ENCODE results near the gene TNFAIP8L3. TPM values are rescaled to one million over a fixed set of nuclear protein-coding genes. Genes with fewer than 3 reads are reported as not detected.

Gene TNFAIP8L3
- total and polyA plus RNA-seq, 9 of the 15 experiments (the other 6 are each of a cell fraction or from before 2014, with no cell fraction given), result 0.13 TPM; not detected in 8

- Histone ChIP-seq H3K27ac (ENCODE audit: extremely low read depth, low read depth, low read length) (no peak overlapping the region), H4K20me1 (replicated peaks; ENCODE audit: control insufficient read depth, insufficient read depth, low read length) (no peaks in the 10 kb centered on the region), H3K4me2 (ENCODE audit: insufficient read depth, low read length) (peak overlapping the region; percentile 23; the same call in 1 of the 2 replicates), H3K27me3 (ENCODE audit: control insufficient read depth in 2 of 2, insufficient read depth in 2 of 2, low read length in 2 of 2) (0 out of 5 replicates have a peak, but pooled peaks cover 0 to 4% of the 10 kb centered on the region in 2 experiments), H3K79me2 (ENCODE audit: control insufficient read depth, insufficient read depth, low read length) (no peaks in the 10 kb centered on the region), H3K9me3 (replicated peaks; ENCODE audit: control insufficient read depth, insufficient read depth, low read depth, low read length) (no peaks in the 10 kb centered on the region), H3K9me1 (ENCODE audit: control insufficient read depth, insufficient read depth, low read length) (no peaks in the 10 kb centered on the region), H3K9ac (ENCODE audit: insufficient read depth in 1 of 2, low read depth in 2 of 2, low read length in 2 of 2) (peak overlapping the region in 1 of 2 experiments; percentile 36; a peak in 1 of 4 replicates), H3K4me3 (no peak overlapping the region), H3K36me3 (ENCODE audit: control insufficient read depth, insufficient read depth, low read length) (no peaks in the 10 kb centered on the region), H3K4me1 (replicated peaks in 1 of 2; ENCODE audit: control insufficient read depth in 2 of 2, insufficient read depth in 2 of 2, low read length in 2 of 2) (peaks cover 7 to 10% of the 10 kb centered on the region in 2 experiments), H2AFZ (ENCODE audit: low read depth, low read length) (0 out of 2 replicates have a peak overlapping the region, but pooled peaks have one; percentile 75)
- no peak for FAIRE-seq
- no peak for ATAC-seq
- in situ Hi-C loops (cut with MboI) (no loop called here), intact Hi-C loops (cut with micrococcal nuclease) (no loop called here)
- WGBS (ENCODE audit: insufficient coverage, low coverage, missing lambda C conversion rate), result 65% methylated on average over 12 of the region's 16 CpGs
- BruUV-seq (replicated peaks), result no TSS peak
- DNase-seq (ENCODE audit: extremely low read depth in 1 of 4, low spot score in 3 of 4), result no peak
- ChIA-PET POLR2A (interaction anchor here (1.1 kb wide), 1 partner anchor 8 kb away, joined by 3 read pairs; no protein-coding TSS in a partner anchor), CTCF (ENCODE audit: low intra/inter-chr PET ratio) (no interaction called here)
- TF ChIP-seq RCOR1 (IDR thresholded peaks at IDR 0.05; ENCODE audit: borderline replicate concordance in 1 of 2, low read depth in 2 of 2, low read length in 2 of 2), result no peak
- no peak for TF ChIP-seq ZBTB12 (CRISPR knock-in tag; IDR thresholded peaks at IDR 0.05)
- TF ChIP-seq ZNF561 (CRISPR knock-in tag; conservative IDR thresholded peaks at IDR 0.05), result no peak
- TF ChIP-seq MCM7 (IDR thresholded peaks at IDR 0.05), result no peak
- no peak for TF ChIP-seq IRF2 (CRISPR knock-in tag; IDR thresholded peaks at IDR 0.05)
- no peak for TF ChIP-seq PHB (CRISPR knock-in tag; IDR thresholded peaks at IDR 0.05)
- no peak for TF ChIP-seq HNRNPUL1 (IDR thresholded peaks at IDR 0.05; ENCODE audit: low read length)
- TF ChIP-seq BCLAF1 (IDR thresholded peaks at IDR 0.05; ENCODE audit: borderline replicate concordance in 1 of 2, control insufficient read depth in 1 of 2, low read depth in 2 of 2, low read length in 1 of 2), result no peak
- no peak for TF ChIP-seq ZNF589 (CRISPR knock-in tag; IDR thresholded peaks at IDR 0.05; ENCODE audit: low read depth)
- TF ChIP-seq ZNF398 (CRISPR knock-in tag; IDR thresholded peaks at IDR 0.05), result no peak
- no peak for TF ChIP-seq ZNF324 (CRISPR knock-in tag; IDR thresholded peaks at IDR 0.05)
- no peak for TF ChIP-seq SP1 (CRISPR knock-in tag; IDR thresholded peaks at IDR 0.05)
- TF ChIP-seq ZEB2 (IDR thresholded peaks at IDR 0.05), result no peak
- TF ChIP-seq CAMTA2 (CRISPR knock-in tag; conservative IDR thresholded peaks at IDR 0.05), result no peak
Observed at GRCh38 chr15:51076524-51077220, 18.0 kb downstream of the TNFAIP8L3 start.

Measured in K562 (cell line).